GM12873 (cell line): ENCODE data around the gene LCN1.

ENCODE experiments used
- CTCF ChIP-seq: IDR thresholded peaks from 2 replicates; pipeline ENCODE4 v1.5.1; 2012; ENCODE audit warnings: low read depth, mild to moderate bottlenecking, moderate library complexity, low read length, control low read depth; ENCODE audit not compliant: insufficient read depth; ENCODE audit errors: missing control alignments

Gene LCN1

GRCh38 chr9:135490166-135490870 is 30.9 kb upstream of the LCN1 start:
- no peak for TF ChIP-seq CTCF

- no peak for TF ChIP-seq CTCF
Measured at GRCh38 chr9:135490980-135491464, 30.2 kb upstream of the LCN1 start.

GRCh38 chr9:135491764-135492163 is 29.5 kb upstream of the LCN1 start:
- TF ChIP-seq CTCF = no peak

- no peak for TF ChIP-seq CTCF
Measured at GRCh38 chr9:135492886-135493669, 28.2 kb upstream of the LCN1 start.

GRCh38 chr9:135494791-135495559 is 26.3 kb upstream of the LCN1 start:
- TF ChIP-seq CTCF = no peak

GRCh38 chr9:135498381-135499126 is 22.7 kb upstream of the LCN1 start:
- TF ChIP-seq CTCF = no peak
